IMR-90 (cell line): Measurements from ENCODE around the gene KLF2. TPM values are rescaled to one million over a fixed set of nuclear protein-coding genes. Genes with fewer than 3 reads are reported as not detected.

Experiments
- ATAC-seq: fragments of 200-7000 bp; cut with Tn5 transposase; 2 replicates; pipeline ENCODE4 v1.9.1; 2020; ENCODE audit warnings: low read depth, mild to moderate bottlenecking, moderate library complexity
- BruUV-seq: library from RNA; stranded (reverse); fragments of 400-500 nt; replicated peaks from 2 replicates; lab custom pipeline; 2021; lab: Mats Ljungman, UMichigan
- CTCF ChIA-PET: fragments of 300-600 bp; formaldehyde crosslinking; extraction: SDS; loops from one replicate; lab custom pipeline; 2021; ENCODE audit warnings: antibody characterized with exemption; lab: Yijun Ruan, JAX
- POLR2A ChIA-PET: fragments of 300-600 bp; sonication (Branson Sonifier 250); formaldehyde crosslinking; loops from one replicate; lab custom pipeline; 2022; ENCODE audit warnings: antibody characterized with exemption; ENCODE audit not compliant: unreplicated experiment; lab: Charles Lee
- DNase-seq: peaks from one replicate; pipeline ENCODE4 v3.0.0; 2013
- H2AFZ ChIP-seq: replicated peaks from 2 replicates; pipeline ENCODE3; 2013; ENCODE audit warnings: low read length, mild to moderate bottlenecking; ENCODE audit not compliant: poor library complexity
- H2AK5ac ChIP-seq: 2 replicates; pipeline ENCODE4 v1.6.1; 2013; ENCODE audit warnings: low read depth, low read length, inconsistent platforms
- H2AK9ac ChIP-seq: replicated peaks from 2 replicates; pipeline ENCODE3; 2013; ENCODE audit warnings: mild to moderate bottlenecking, low read depth, low read length, moderate library complexity; ENCODE audit not compliant: poor library complexity
- H2BK120ac ChIP-seq: 2 replicates; pipeline ENCODE4 v1.6.1; 2013; ENCODE audit warnings: low read depth, low read length, inconsistent platforms
- H2BK15ac ChIP-seq: 3 replicates; pipeline ENCODE4 v1.6.1; 2013; ENCODE audit warnings: low read depth, low read length, inconsistent platforms
- H2BK20ac ChIP-seq: 2 replicates; pipeline ENCODE4 v1.6.1; 2013; ENCODE audit warnings: low read depth, mild to moderate bottlenecking, inconsistent platforms, low read length, moderate library complexity
- H2BK5ac ChIP-seq: 2 replicates; pipeline ENCODE4 v1.6.1; 2013; ENCODE audit warnings: mild to moderate bottlenecking, low read depth, low read length, inconsistent platforms; ENCODE audit not compliant: poor library complexity, severe bottlenecking
- H3K14ac ChIP-seq: replicated peaks from 2 replicates; pipeline ENCODE4 v1.6.1; 2013; ENCODE audit warnings: low read depth, low read length, inconsistent platforms
- H3K18ac ChIP-seq: 2 replicates; pipeline ENCODE4 v1.6.1; 2013; ENCODE audit warnings: low read depth, low read length, control low read depth
- H3K23ac ChIP-seq: 2 replicates; pipeline ENCODE4 v1.6.1; 2013; ENCODE audit warnings: low read depth, low read length, inconsistent platforms
- H3K27ac ChIP-seq: 2 replicates; pipeline ENCODE4 v1.5.1; 2013; ENCODE audit warnings: mild to moderate bottlenecking, control low read depth, low read length; ENCODE audit not compliant: insufficient read depth
- H3K27me3 ChIP-seq: 2 replicates; pipeline ENCODE4 v1.6.1; 2013; ENCODE audit warnings: low read length; ENCODE audit not compliant: control insufficient read depth, insufficient read depth
- H3K36me3 ChIP-seq: 2 replicates; pipeline ENCODE4 v1.6.1; 2013; ENCODE audit warnings: low read length, mixed read lengths; ENCODE audit not compliant: control insufficient read depth, insufficient read depth
- H3K4ac ChIP-seq: 2 replicates; pipeline ENCODE4 v1.6.1; 2013; ENCODE audit warnings: low read depth, low read length, inconsistent platforms
- H3K4me1 ChIP-seq: 2 replicates; pipeline ENCODE4 v1.6.1; 2013; ENCODE audit warnings: low read length, mixed read lengths; ENCODE audit not compliant: control insufficient read depth, insufficient read depth
- H3K4me2 ChIP-seq: 2 replicates; pipeline ENCODE4 v1.6.1; 2013; ENCODE audit warnings: low read depth, mild to moderate bottlenecking, control low read depth, low read length, moderate library complexity
- H3K4me3 ChIP-seq: 2 replicates; pipeline ENCODE4 v1.5.1; 2013; ENCODE audit warnings: low read depth, mild to moderate bottlenecking, control low read depth, low read length, moderate library complexity; ENCODE audit not compliant: insufficient read depth
- H3K56ac ChIP-seq: 2 replicates; pipeline ENCODE4 v1.6.1; 2013; ENCODE audit warnings: low read length, inconsistent platforms; ENCODE audit not compliant: insufficient read depth; ENCODE audit errors: extremely low read depth
- H3K79me1 ChIP-seq, 2 experiments: 2 replicates each; pipeline ENCODE4 v1.6.1; 2013; ENCODE audit warnings: low read length in 2 of 2, inconsistent platforms in 1 of 2, low read depth in 1 of 2
- H3K9ac ChIP-seq: 2 replicates; pipeline ENCODE4 v1.6.1; 2013; ENCODE audit warnings: low read depth, low read length, control low read depth
- H3K9me1 ChIP-seq: 2 replicates; pipeline ENCODE4 v1.6.1; 2013; ENCODE audit warnings: low read length, inconsistent platforms; ENCODE audit not compliant: insufficient read depth
- H3K9me3 ChIP-seq: 2 replicates; pipeline ENCODE4 v1.6.1; 2013; ENCODE audit warnings: low read length; ENCODE audit not compliant: control insufficient read depth, insufficient read depth
- H4K20me1 ChIP-seq: 2 replicates; pipeline ENCODE4 v1.6.1; 2013; ENCODE audit warnings: low read length, inconsistent platforms; ENCODE audit not compliant: insufficient read depth
- H4K5ac ChIP-seq: 2 replicates; pipeline ENCODE4 v1.6.1; 2013; ENCODE audit warnings: mild to moderate bottlenecking, low read depth, low read length, control low read depth
- H4K8ac ChIP-seq, 2 experiments: 2 replicates each; pipeline ENCODE4 v1.6.1; 2013; ENCODE audit warnings: low read depth in 2 of 2, low read length in 2 of 2, control low read depth in 1 of 2, inconsistent platforms in 1 of 2
- H4K91ac ChIP-seq: 2 replicates; pipeline ENCODE4 v1.6.1; 2013; ENCODE audit warnings: low read depth, low read length, inconsistent platforms; ENCODE audit not compliant: insufficient read depth
- BHLHE40 ChIP-seq: fragments of 150-350 bp; IDR thresholded peaks from 2 replicates; pipeline ENCODE4 v1.6.1; 2016; ENCODE audit warnings: mild to moderate bottlenecking, low read depth, low read length
- CEBPB ChIP-seq: IDR thresholded peaks from 2 replicates; pipeline ENCODE4 v1.6.1; 2012; ENCODE audit warnings: low read depth, low read length, improper control_type of control experiment
- CHD1 ChIP-seq: IDR thresholded peaks from 2 replicates; pipeline ENCODE4 v1.6.1; 2012; ENCODE audit warnings: low read depth, low read length, improper control_type of control experiment
- ELK1 ChIP-seq: fragments of 150-350 bp; IDR thresholded peaks from 2 replicates; pipeline ENCODE4 v1.6.1; 2016; ENCODE audit warnings: low read depth, mild to moderate bottlenecking, low read length, moderate library complexity, borderline replicate concordance
- FOS ChIP-seq: fragments of 150-350 bp; IDR thresholded peaks from 2 replicates; pipeline ENCODE4 v1.6.1; 2016; ENCODE audit warnings: low read depth, low read length
- MAFK ChIP-seq: IDR thresholded peaks from 2 replicates; pipeline ENCODE4 v1.6.1; 2012; ENCODE audit warnings: low read depth, low read length, improper control_type of control experiment
- MAZ ChIP-seq: IDR thresholded peaks from 2 replicates; pipeline ENCODE4 v1.6.1; 2012; ENCODE audit warnings: low read depth, mild to moderate bottlenecking, low read length, improper control_type of control experiment, moderate library complexity, borderline replicate concordance
- MXI1 ChIP-seq: IDR thresholded peaks from 2 replicates; pipeline ENCODE4 v1.6.1; 2012; ENCODE audit warnings: low read depth, mild to moderate bottlenecking, low read length, moderate library complexity, borderline replicate concordance
- NFE2L2 ChIP-seq: fragments of 150-350 bp; IDR thresholded peaks from 2 replicates; pipeline ENCODE4 v1.6.1; 2016; ENCODE audit warnings: low read depth, mild to moderate bottlenecking, low read length
- POLR2A ChIP-seq: IDR thresholded peaks from 2 replicates; pipeline ENCODE4 v1.6.1; 2012; ENCODE audit warnings: mild to moderate bottlenecking, low read depth, low read length
- RCOR1 ChIP-seq: IDR thresholded peaks from 2 replicates; pipeline ENCODE4 v1.6.1; 2012; ENCODE audit warnings: mild to moderate bottlenecking, low read length, improper control_type of control experiment; ENCODE audit not compliant: insufficient replicate concordance
- RFX5 ChIP-seq: IDR thresholded peaks from 2 replicates; pipeline ENCODE4 v1.8.0; 2012; ENCODE audit warnings: low read depth, mild to moderate bottlenecking, low read length, moderate library complexity
- SMC3 ChIP-seq: fragments of 150-350 bp; IDR thresholded peaks from 2 replicates; pipeline ENCODE4 v1.6.1; 2016; ENCODE audit warnings: low read depth, mild to moderate bottlenecking, antibody characterized with exemption, low read length, moderate library complexity
- WGBS, 2 experiments: methylation state at CpG; one replicate each; pipeline versions ENCODE4 v1.1.5 to v1.1.7; 2013; ENCODE audit warnings: missing lambda C conversion rate in 2 of 2; ENCODE audit not compliant: insufficient read length in 1 of 2; ENCODE audit errors: extremely low coverage in 2 of 2; 5-methylcytosine and 5-hydroxymethylcytosine counted together
- dilution Hi-C: fragments of 300-500 bp; cut with HindIII; formaldehyde crosslinking; loops from one replicate; pipeline ENCODE4 v1.14.3; 2018; ENCODE audit warnings: low sequenced_read_pairs; ENCODE audit not compliant: unreplicated experiment
- in situ Hi-C: fragments of 300-500 bp; cut with MboI; formaldehyde crosslinking; loops from 3 replicates; pipeline ENCODE4 v1.14.3; 2019; ENCODE audit warnings: low sequenced_read_pairs, inconsistent platforms, mixed read lengths
- intact Hi-C: fragments of 100-400 bp; cut with micrococcal nuclease; formaldehyde crosslinking; loops from 2 replicates; pipeline ENCODE4 v1.10.0; 2022
- polyA plus RNA-seq, 3 experiments: library from polyadenylated mRNA; depleted of rRNA; stranded (reverse); fragments of >200 nt; gene quantifications; 2 replicates each; pipeline ENCODE4 v1.2.3, GENCODE V29; 2012; ENCODE audit warnings: low replicate concordance in 1 of 3
- total RNA-seq: library from RNA; depleted of rRNA; stranded (reverse); fragments of >200 nt; gene quantifications from 2 replicates; pipeline ENCODE4 v1.2.3, GENCODE V29; 2012
- TF ChIP-seq, protein P1 (sequence below): fragments of 150-350 bp; IDR thresholded peaks from 2 replicates; pipeline ENCODE4 v1.6.1; 2017; ENCODE audit warnings: mild to moderate bottlenecking, antibody characterized with exemption, low read length, low read depth
- TF ChIP-seq, protein P2 (sequence below): conservative IDR thresholded peaks from 2 replicates; pipeline ENCODE4 v1.5.1; 2012; ENCODE audit warnings: mild to moderate bottlenecking, low read depth, low read length, improper control_type of control experiment

Gene KLF2
- total and polyA plus RNA-seq, 2 of the 4 experiments (the other 2 are of a cell fraction): 1.1 to 34.4 TPM

DNA sequence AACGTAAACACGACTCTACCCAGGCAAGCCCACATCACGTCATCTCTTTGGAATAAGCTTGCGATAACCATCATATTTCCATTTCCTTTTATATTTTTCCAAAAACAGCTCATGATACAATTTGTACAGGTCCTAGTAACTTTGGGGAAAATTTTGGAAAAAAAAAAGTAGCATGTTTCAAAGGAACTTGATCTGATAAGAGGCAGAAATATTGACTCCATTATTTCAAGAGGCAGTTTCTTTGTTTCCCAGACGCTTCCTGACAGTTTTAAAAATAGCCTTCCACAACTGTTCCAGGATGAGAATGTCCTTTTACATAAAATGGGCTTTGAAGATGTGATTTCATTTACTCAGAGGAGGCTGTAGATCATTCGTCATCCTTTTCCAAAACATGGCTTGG lies 23.1 kb downstream of the KLF2 start:
- no peak overlapping the region for H3K27ac ChIP-seq

More for the DNA sequence above, 23.1 kb downstream of the KLF2 start:
- Histone ChIP-seq H3K18ac (no peak overlapping the region), H3K4me2 (no peak overlapping the region), H3K9me3 (no peaks in the 10 kb centered on the region), H3K14ac (no peak overlapping the region), H2AK9ac (no peak overlapping the region), H2BK5ac (no peak overlapping the region), H4K20me1 (no peaks in the 10 kb centered on the region), H3K27me3 (no peaks in the 10 kb centered on the region), H2BK120ac (no peak overlapping the region), H4K5ac (no peak overlapping the region), H2AK5ac (no peak overlapping the region), H3K4me1 (no peaks in the 10 kb centered on the region), H3K4me3 (no peak overlapping the region), H3K36me3 (no peaks in the 10 kb centered on the region), H2BK20ac (no peak overlapping the region), H4K8ac (no peak overlapping the region), H3K56ac (no peak overlapping the region), H4K91ac (no peak overlapping the region), H3K9ac (no peak overlapping the region), H3K4ac (no peak overlapping the region), H3K23ac (no peak overlapping the region), H2BK15ac (no peak overlapping the region), H3K9me1 (peaks cover 4% of the 10 kb centered on the region; the same call in 1 of the 2 replicates), H3K79me1 (no peaks in the 10 kb centered on the region), H2AFZ (no peak overlapping the region)
- dilution Hi-C loops: no loop called here
- ChIA-PET CTCF (no interaction called here), POLR2A (no interaction called here)
- TF ChIP-seq CHD1: no peak
- TF ChIP-seq BHLHE40: no peak
- no peak for TF ChIP-seq FOS
- no peak for TF ChIP-seq SMC3
- TF ChIP-seq MXI1: no peak
- no peak for TF ChIP-seq POLR2A
- no peak for TF ChIP-seq NFE2L2
- no peak for TF ChIP-seq MAFK
- no peak for TF ChIP-seq MAZ
- TF ChIP-seq, protein P1, sequence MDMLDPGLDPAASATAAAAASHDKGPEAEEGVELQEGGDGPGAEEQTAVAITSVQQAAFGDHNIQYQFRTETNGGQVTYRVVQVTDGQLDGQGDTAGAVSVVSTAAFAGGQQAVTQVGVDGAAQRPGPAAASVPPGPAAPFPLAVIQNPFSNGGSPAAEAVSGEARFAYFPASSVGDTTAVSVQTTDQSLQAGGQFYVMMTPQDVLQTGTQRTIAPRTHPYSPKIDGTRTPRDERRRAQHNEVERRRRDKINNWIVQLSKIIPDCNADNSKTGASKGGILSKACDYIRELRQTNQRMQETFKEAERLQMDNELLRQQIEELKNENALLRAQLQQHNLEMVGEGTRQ: no peak
- TF ChIP-seq, protein P2, sequence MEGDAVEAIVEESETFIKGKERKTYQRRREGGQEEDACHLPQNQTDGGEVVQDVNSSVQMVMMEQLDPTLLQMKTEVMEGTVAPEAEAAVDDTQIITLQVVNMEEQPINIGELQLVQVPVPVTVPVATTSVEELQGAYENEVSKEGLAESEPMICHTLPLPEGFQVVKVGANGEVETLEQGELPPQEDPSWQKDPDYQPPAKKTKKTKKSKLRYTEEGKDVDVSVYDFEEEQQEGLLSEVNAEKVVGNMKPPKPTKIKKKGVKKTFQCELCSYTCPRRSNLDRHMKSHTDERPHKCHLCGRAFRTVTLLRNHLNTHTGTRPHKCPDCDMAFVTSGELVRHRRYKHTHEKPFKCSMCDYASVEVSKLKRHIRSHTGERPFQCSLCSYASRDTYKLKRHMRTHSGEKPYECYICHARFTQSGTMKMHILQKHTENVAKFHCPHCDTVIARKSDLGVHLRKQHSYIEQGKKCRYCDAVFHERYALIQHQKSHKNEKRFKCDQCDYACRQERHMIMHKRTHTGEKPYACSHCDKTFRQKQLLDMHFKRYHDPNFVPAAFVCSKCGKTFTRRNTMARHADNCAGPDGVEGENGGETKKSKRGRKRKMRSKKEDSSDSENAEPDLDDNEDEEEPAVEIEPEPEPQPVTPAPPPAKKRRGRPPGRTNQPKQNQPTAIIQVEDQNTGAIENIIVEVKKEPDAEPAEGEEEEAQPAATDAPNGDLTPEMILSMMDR: no peak
- no peak for TF ChIP-seq RFX5
- no peak for TF ChIP-seq ELK1
- no peak for TF ChIP-seq CEBPB
- TF ChIP-seq RCOR1: no peak
- DNase-seq (no peak), ATAC-seq (no peak)
- WGBS, 2 experiments: 100% methylated on average over 1 of the region's 6 CpGs; no CpG with 5 or more reads in 1 of the 2 experiments
- in situ Hi-C loops: no loop called here
- intact Hi-C loops: no loop called here
- BruUV-seq: no TSS peak
